Bronchial epithelial cell (primary cell): ENCODE data around the gene CACTIN. TPM values are rescaled to one million over a fixed set of nuclear protein-coding genes. Genes with fewer than 3 reads are reported as not detected.
A peak's percentile ranks its signal among the peaks of the same experiment; 100 is the strongest.

ENCODE experiments used
- DNase-seq: peaks from one replicate; pipeline ENCODE4 v3.0.0-alpha.2; 2010; ENCODE audit warnings: low read depth
- FAIRE-seq: peaks from 2 replicates; lab custom pipeline; 2011; peaks lifted over from hg19 to GRCh38; lab: Jason Lieb, UNC
- H3K27me3 ChIP-seq: 2 replicates; pipeline ENCODE4 v1.5.1; 2011; ENCODE audit warnings: low read length; ENCODE audit not compliant: control insufficient read depth, insufficient read depth
- H3K36me3 ChIP-seq: 2 replicates; pipeline ENCODE4 v1.5.1; 2011; ENCODE audit warnings: low read length; ENCODE audit not compliant: control insufficient read depth, insufficient read depth
- H3K4me3 ChIP-seq: 2 replicates; pipeline ENCODE4 v1.5.1; 2011; ENCODE audit warnings: mild to moderate bottlenecking, low read depth, low read length, control low read depth
- total RNA-seq: library from RNA; depleted of rRNA; stranded (reverse); fragments of >200 nt; gene quantifications from 2 replicates; pipeline ENCODE4 v1.2.1, GENCODE V29; 2014
- TF ChIP-seq, protein P1 (sequence below): IDR thresholded peaks from 2 replicates; pipeline ENCODE4 v1.5.1; 2011; ENCODE audit warnings: mild to moderate bottlenecking, moderate library complexity, low read length, control low read depth, inconsistent platforms; ENCODE audit not compliant: insufficient read depth, severe bottlenecking

The CACTIN gene
- total RNA-seq, 1 donor from 2014 or later = 30.3 TPM

DNA sequence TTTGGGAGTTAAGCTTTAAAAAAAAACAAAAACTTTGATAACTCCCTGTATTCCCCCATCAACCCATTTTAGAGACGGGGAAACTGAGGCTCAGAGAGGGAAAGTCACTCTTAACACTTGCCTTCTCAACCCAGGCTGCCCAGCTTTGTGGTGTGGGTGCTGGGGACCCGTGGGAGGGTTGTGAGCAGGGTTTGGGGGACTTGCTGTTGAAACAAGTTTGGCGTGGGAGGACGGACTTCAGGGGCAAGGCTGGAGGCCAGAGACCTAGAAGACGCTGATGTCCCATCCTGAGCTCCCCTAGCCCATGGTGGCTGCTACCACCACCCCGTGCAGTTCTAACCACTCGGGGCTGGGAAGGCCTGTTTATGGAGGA lies 747 bp upstream of the CACTIN start:
- FAIRE-seq = no peak
- no peak for DNase-seq
- TF ChIP-seq, protein P1, sequence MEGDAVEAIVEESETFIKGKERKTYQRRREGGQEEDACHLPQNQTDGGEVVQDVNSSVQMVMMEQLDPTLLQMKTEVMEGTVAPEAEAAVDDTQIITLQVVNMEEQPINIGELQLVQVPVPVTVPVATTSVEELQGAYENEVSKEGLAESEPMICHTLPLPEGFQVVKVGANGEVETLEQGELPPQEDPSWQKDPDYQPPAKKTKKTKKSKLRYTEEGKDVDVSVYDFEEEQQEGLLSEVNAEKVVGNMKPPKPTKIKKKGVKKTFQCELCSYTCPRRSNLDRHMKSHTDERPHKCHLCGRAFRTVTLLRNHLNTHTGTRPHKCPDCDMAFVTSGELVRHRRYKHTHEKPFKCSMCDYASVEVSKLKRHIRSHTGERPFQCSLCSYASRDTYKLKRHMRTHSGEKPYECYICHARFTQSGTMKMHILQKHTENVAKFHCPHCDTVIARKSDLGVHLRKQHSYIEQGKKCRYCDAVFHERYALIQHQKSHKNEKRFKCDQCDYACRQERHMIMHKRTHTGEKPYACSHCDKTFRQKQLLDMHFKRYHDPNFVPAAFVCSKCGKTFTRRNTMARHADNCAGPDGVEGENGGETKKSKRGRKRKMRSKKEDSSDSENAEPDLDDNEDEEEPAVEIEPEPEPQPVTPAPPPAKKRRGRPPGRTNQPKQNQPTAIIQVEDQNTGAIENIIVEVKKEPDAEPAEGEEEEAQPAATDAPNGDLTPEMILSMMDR = no peak
- H3K4me3 ChIP-seq = no peak overlapping the region
- H3K27me3 ChIP-seq = no peaks in the 10 kb centered on the region
- peaks cover 3% of the 10 kb centered on the region for H3K36me3 ChIP-seq

GRCh38 chr19:3625996-3626472 lies 556 bp downstream of the CACTIN start:
- FAIRE-seq (peak; percentile 62), DNase-seq (no peak)
- Histone ChIP-seq H3K27me3 (no peaks in the 10 kb centered on the region), H3K36me3 (peaks cover 8% of the 10 kb centered on the region), H3K4me3 (peak overlapping the region; percentile 93)
- TF ChIP-seq, protein P1 = no peak

- peaks cover 13% of the 10 kb centered on the region for H3K36me3 ChIP-seq
- no peak overlapping the region for H3K4me3 ChIP-seq
- H3K27me3 ChIP-seq = no peaks in the 10 kb centered on the region
- TF ChIP-seq, protein P1 = no peak
- no peak for FAIRE-seq
- no peak for DNase-seq
Observed at GRCh38 chr19:3623716-3624115, 2.9 kb downstream of the CACTIN start.

GRCh38 chr19:3622224-3622623 lies 4.4 kb downstream of the CACTIN start:
- no peak for DNase-seq
- peaks cover 15% of the 10 kb centered on the region for H3K36me3 ChIP-seq
- TF ChIP-seq, protein P1 = no peak
- FAIRE-seq = no peak
- H3K4me3 ChIP-seq = no peak overlapping the region
- H3K27me3 ChIP-seq = no peaks in the 10 kb centered on the region

DNA sequence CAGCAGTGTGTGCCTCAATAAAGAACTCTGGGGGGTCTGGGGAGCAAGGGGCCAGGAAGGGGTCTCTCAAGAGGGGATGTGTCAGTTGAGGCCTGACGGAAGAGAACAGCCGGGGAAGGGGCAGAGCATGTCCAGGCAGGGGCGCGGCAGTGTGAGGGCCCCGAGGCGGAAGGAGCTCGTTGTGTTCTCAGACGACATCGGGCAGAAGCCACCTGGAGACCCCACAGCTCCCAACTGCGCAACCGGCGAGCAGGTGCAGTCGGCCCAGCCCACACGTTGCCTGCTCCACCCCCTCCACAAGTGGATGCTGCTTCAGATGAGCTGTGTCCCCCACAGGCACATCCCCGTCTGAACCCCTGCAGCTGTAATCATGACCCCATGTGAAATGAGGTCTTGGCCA lies 4.9 kb downstream of the CACTIN start:
- TF ChIP-seq, protein P1 = no peak
- DNase-seq = no peak
- FAIRE-seq = no peak
- H3K4me3 ChIP-seq = no peak overlapping the region
- H3K36me3 ChIP-seq = peaks cover 15% of the 10 kb centered on the region
- no peaks in the 10 kb centered on the region for H3K27me3 ChIP-seq

GRCh38 chr19:3620817-3621547 lies 5.6 kb downstream of the CACTIN start:
- peaks cover 15% of the 10 kb centered on the region for H3K36me3 ChIP-seq
- H3K4me3 ChIP-seq = no peak overlapping the region
- DNase-seq = no peak
- TF ChIP-seq, protein P1 = no peak
- no peak for FAIRE-seq
- no peaks in the 10 kb centered on the region for H3K27me3 ChIP-seq
